ENCODE data around the gene SLC49A3. TPM values are rescaled to one million over a fixed set of nuclear protein-coding genes. Genes with fewer than 3 reads are reported as not detected.
"Not testable (repeated sequence)": the region's sequence is repeated elsewhere in the genome, so short reads cannot be mapped to it uniquely, and the experiment has no call there.

The SLC49A3 gene
- total and polyA plus RNA-seq, 2 experiments from 2014 or later = 1.3 to 3.7 TPM

DNA sequence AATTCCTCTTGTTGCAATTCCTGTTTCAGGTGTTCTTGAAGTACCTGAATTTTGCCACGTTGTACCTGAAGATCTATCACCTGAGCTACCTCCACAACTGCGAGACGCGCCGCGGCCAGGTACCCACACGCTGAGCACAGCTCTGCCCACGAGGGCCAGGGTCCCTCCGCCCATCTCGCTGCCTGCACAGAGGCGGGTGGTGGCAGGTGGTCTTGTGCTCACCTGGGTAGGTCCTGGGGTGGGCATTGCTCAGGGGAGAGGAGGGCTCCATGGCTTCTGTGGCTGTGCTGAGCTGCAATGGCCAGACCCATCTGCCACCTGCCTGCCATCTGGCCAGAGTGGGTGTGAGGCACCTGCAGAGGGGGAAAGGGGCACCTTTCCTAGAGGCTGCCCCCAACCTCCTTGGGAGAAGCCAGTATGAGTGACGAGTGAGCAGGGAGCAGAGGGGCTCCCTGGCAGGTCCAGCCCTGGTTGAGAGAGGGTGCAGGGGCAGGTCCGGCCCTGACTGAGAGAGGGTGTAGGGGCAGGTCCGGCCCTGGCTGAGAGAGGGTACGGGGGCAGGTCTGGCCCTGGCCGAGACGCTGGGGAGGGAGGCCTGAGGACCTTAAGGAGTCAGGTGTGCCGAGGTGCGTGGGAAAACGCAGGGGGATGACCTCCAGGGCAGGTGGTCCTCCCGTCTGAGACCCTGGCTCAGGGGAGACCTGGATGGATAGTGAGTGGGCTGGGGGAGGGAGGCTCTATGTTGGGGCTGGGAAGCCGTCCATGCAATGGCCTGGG, 52.9 kb downstream of the SLC49A3 start:
- peaks cover 11% of the 10 kb centered on the region; the same call in 1 of the 3 replicates for H3K36me3 Mint-ChIP-seq (ENCODE audit: low read depth)
- Histone ChIP-seq H3K79me2 (replicated peaks; ENCODE audit: insufficient read depth) (no peaks in the 10 kb centered on the region), H3K4me2 (no peak overlapping the region), H3K27ac (ENCODE audit: low read depth) (no peak overlapping the region), H3F3A (replicated peaks; ENCODE audit: low read depth) (no peaks in the 10 kb centered on the region), H3K4me3 (no peak overlapping the region), H3K9me2 (ENCODE audit: insufficient read depth) (0 out of 2 replicates have a peak, but pooled peaks cover 5% of the 10 kb centered on the region), H4K20me1 (replicated peaks; ENCODE audit: insufficient read depth) (no peaks in the 10 kb centered on the region), H2AFZ (no peak overlapping the region), H3K27me3 (ENCODE audit: insufficient read depth) (no peaks in the 10 kb centered on the region), H3K36me3 (ENCODE audit: insufficient read depth) (no peaks in the 10 kb centered on the region), H3K4me1 (ENCODE audit: insufficient read depth) (no peaks in the 10 kb centered on the region)
- H3K27ac Mint-ChIP-seq = no peak overlapping the region
- peaks cover 27% of the 10 kb centered on the region for H3K9me3 Mint-ChIP-seq
- TF ChIP-seq, protein P1, sequence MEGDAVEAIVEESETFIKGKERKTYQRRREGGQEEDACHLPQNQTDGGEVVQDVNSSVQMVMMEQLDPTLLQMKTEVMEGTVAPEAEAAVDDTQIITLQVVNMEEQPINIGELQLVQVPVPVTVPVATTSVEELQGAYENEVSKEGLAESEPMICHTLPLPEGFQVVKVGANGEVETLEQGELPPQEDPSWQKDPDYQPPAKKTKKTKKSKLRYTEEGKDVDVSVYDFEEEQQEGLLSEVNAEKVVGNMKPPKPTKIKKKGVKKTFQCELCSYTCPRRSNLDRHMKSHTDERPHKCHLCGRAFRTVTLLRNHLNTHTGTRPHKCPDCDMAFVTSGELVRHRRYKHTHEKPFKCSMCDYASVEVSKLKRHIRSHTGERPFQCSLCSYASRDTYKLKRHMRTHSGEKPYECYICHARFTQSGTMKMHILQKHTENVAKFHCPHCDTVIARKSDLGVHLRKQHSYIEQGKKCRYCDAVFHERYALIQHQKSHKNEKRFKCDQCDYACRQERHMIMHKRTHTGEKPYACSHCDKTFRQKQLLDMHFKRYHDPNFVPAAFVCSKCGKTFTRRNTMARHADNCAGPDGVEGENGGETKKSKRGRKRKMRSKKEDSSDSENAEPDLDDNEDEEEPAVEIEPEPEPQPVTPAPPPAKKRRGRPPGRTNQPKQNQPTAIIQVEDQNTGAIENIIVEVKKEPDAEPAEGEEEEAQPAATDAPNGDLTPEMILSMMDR (conservative IDR thresholded peaks at IDR 0.05; ENCODE audit: low read depth in 2 of 2) = no peak
- TF ChIP-seq, protein P2, sequence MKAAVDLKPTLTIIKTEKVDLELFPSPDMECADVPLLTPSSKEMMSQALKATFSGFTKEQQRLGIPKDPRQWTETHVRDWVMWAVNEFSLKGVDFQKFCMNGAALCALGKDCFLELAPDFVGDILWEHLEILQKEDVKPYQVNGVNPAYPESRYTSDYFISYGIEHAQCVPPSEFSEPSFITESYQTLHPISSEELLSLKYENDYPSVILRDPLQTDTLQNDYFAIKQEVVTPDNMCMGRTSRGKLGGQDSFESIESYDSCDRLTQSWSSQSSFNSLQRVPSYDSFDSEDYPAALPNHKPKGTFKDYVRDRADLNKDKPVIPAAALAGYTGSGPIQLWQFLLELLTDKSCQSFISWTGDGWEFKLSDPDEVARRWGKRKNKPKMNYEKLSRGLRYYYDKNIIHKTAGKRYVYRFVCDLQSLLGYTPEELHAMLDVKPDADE (IDR thresholded peaks at IDR 0.05) = no peak
- TF ChIP-seq POLR2AphosphoS5 (IDR thresholded peaks at IDR 0.05; ENCODE audit: low read depth) (no peak), ZNF331 (CRISPR knock-in tag; IDR thresholded peaks at IDR 0.05; ENCODE audit: low read depth) (no peak), CREB1 (CRISPR knock-in tag; IDR thresholded peaks at IDR 0.05; ENCODE audit: low read depth) (no peak), REST (IDR thresholded peaks at IDR 0.05; ENCODE audit: unreplicated experiment) (no peak), EZH2phosphoT487 (IDR thresholded peaks at IDR 0.05; ENCODE audit: unreplicated experiment) (no peak), STAT1 (IDR thresholded peaks at IDR 0.05; ENCODE audit: unreplicated experiment) (no peak)
- ATAC-seq (no peak), DNase-seq (ENCODE audit: low spot score) (no peak)
- no peaks in the 10 kb centered on the region; the same call in 2 of the 3 replicates for H3K4me1 Mint-ChIP-seq
- H3K27me3 Mint-ChIP-seq (ENCODE audit: insufficient read depth, low read depth, poor library complexity) = peaks cover 14% of the 10 kb centered on the region
- no peak overlapping the region; the same call in 2 of the 3 replicates for H3K4me3 Mint-ChIP-seq

GRCh38 chr4:635066-635835, 53.7 kb downstream of the SLC49A3 start:
- not testable (repeated sequence) for H3K27ac ChIP-seq (ENCODE audit: low read depth); H3K4me2 ChIP-seq; H3K36me3 ChIP-seq (ENCODE audit: insufficient read depth); H4K20me1 ChIP-seq (replicated peaks; ENCODE audit: insufficient read depth); H3K79me2 ChIP-seq (replicated peaks; ENCODE audit: insufficient read depth); H2AFZ ChIP-seq; H3K4me3 Mint-ChIP-seq; H3K36me3 Mint-ChIP-seq (ENCODE audit: low read depth); H3K4me1 ChIP-seq (ENCODE audit: insufficient read depth); H3K9me2 ChIP-seq (ENCODE audit: insufficient read depth); H3K27ac Mint-ChIP-seq; DNase-seq (ENCODE audit: low spot score); H3K4me3 ChIP-seq; ATAC-seq; H3K27me3 ChIP-seq (ENCODE audit: insufficient read depth); H3F3A ChIP-seq (replicated peaks; ENCODE audit: low read depth); H3K4me1 Mint-ChIP-seq
- Mint-ChIP-seq H3K9me3 (peaks cover 23% of the 10 kb centered on the region), H3K27me3 (ENCODE audit: insufficient read depth, low read depth, poor library complexity) (peaks cover 17% of the 10 kb centered on the region)
